GM18858 (cell line): Measurements from ENCODE around the gene ROPN1L.
"Not testable (repeated sequence)": the region's sequence is repeated elsewhere in the genome, so short reads cannot be mapped to it uniquely, and the experiment has no call there.

Source experiments
- ATAC-seq: cut with Tn5 transposase; IDR thresholded peaks from one replicate; pipeline ENCODE4 v1.9.1; 2021; ENCODE audit not compliant: unreplicated experiment

ROPN1L gene

GRCh38 chr5:10499066-10499465 lies 57.4 kb downstream of the ROPN1L start:
- no peak for ATAC-seq

GRCh38 chr5:10499776-10500175 lies 58.1 kb downstream of the ROPN1L start:
- no peak for ATAC-seq

DNA sequence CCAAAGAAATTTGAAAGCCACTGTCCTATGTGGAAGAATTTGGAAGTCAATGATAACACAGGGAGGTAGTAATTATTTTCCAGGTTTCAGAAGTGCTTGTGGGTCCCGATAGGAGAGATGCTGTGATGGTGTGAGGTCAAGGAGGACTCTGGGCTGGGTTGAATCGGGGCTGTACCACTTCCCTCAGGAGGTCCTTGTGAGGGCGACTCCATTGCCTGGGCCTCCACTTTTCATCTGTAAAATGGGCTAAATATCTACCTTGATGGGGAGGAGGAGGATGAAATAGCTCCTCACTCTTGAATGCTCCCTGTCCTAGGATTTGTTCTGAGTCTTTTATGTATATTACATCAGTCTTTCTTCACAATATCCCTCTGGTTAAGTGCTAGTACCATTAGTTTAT lies 59.0 kb downstream of the ROPN1L start:
- ATAC-seq, result no peak

DNA sequence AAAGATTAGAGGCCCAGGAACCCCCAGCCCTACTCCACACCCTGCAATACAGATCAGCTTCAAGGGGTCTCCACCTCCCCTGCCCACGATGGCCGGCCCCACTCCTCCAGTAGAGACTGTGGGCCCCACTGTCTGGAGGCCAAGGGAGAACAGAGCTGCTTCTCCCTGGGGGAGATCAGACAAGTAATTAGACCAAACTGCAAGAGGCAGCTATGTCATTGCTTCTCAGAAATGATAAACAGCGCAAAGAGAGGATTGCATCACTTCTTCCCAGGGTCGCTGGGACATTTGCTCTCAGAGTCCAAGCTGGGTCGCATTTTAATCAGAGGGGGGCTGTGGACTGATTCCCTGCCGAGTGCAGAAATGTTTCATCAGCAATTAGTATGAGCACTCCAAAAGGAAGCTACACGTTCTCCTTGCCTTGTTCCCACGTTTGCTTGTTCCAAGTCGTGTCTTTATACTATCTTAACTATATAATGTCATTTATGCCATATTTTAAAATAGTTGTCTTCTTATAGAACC lies 59.9 kb downstream of the ROPN1L start:
- ATAC-seq, result no peak

DNA sequence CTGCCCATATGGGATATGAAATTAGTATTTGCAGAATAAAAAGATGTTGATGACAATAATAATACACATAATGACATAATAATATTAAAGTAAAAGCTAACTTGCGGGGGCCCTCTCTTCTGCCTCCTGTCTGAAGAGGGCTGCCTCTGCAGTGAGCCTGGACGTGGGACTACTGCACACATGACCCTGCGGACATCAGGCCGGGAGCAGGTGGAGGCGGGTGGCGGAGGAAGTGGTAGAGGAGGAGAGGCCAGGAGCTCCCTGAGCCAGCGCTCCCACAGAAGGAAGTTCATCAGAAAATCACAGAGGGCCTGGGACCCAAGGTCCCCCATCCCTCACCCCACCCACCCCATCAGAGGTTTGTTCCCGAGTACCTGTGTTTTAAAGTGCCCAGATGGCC lies 60.5 kb downstream of the ROPN1L start:
- ATAC-seq, result no peak

DNA sequence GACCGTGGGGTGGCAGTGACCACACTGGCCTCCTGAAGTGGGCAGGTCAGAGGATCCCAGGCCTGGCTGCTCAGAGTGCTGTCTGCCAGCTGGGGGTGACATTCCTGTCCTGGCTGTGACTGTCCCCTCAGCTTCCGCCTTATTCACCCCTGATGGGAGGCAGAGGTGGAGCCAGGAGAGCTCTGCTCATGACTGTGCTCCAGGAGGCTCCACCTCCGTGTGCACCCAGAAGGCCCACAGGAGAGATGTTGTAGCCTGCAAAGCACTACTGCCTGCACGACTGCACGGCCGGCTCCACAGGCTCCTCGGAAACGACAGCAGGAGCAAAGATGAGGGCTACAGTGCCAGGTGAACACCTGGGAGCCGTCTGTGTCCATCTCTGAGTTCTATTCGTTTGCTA lies 60.9 kb downstream of the ROPN1L start:
- ATAC-seq, result no peak

DNA sequence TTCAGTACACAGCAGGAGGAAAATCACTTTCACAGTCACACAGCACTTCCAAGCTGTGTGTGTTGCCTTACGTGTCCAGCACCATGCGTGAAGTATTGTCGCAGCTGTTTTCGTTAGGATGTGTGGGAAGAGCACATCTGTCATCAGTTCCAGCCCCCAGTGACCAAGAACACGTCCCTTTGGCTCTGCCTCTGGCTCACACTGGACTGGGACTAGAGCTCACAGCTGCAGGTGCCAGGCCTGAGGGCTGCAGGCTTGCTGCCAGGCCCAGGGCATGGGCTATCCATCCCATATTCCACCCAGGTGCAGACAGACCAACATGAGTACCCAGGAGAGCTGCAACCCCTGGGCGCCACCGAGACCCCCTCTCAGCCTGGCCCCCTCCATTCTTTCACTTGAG lies 61.6 kb downstream of the ROPN1L start:
- ATAC-seq, result no peak

DNA sequence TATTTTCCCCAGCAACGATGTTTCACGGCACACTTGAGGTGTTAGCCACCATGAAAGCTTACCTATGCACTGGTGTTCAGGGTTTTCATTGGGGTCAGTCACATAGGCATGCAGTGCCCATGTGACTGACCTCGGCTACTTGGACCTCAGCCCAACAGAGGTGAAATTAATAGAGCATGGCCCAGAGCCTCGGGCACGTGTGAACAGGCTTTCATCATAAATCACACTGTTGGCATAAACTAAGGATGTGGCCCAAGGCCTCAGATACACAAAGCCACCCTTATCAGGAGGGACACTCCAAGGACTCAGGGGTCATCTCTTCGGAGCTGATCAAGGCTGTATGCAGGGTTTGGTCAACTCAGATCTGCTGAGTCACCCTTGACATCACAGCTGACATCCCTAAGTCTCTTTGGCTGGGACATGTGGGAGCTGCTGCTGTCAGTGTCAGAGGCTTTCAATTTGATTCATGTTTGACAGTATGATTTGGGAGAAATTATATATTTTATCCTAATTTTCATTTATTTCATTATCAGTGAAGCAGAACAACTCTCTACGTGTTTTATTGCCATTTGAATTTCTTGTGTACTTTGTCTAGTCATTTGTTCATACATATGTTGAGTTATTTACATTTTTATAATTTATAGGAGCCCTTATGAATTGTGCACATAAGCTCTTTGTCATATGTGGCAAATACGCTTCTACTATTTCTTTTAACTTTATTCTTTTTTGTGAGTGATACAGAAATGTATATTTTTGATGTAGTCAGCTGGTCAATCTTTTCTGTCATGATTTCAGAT lies 62.5 kb downstream of the ROPN1L start:
- ATAC-seq, result no peak

GRCh38 chr5:10505517-10506095 lies 63.9 kb downstream of the ROPN1L start:
- ATAC-seq, result peak; percentile 73

GRCh38 chr5:10506535-10506934 lies 64.9 kb downstream of the ROPN1L start:
- no peak for ATAC-seq

- no peak for ATAC-seq
Measured at GRCh38 chr5:10507575-10508096, 66.0 kb downstream of the ROPN1L start.

GRCh38 chr5:10509575-10509974 lies 67.9 kb downstream of the ROPN1L start:
- ATAC-seq, result no peak

- ATAC-seq, result no peak
Measured at GRCh38 chr5:10511741-10512640, 70.3 kb downstream of the ROPN1L start.

- ATAC-seq, result no peak
Measured at GRCh38 chr5:10513501-10514442, 72.1 kb downstream of the ROPN1L start.

- ATAC-seq, result not testable (repeated sequence)
Measured at GRCh38 chr5:10514572-10514971, 72.9 kb downstream of the ROPN1L start.
